HG03457 (cell line): ENCODE results near the gene NALF2.

Experiments used
- ATAC-seq: cut with Tn5 transposase; IDR thresholded peaks from one replicate; pipeline ENCODE4 v1.9.1; 2021; ENCODE audit warnings: moderate number of reproducible peaks; ENCODE audit not compliant: unreplicated experiment

The NALF2 gene

GRCh38 chrX:69524781-69525363, 20.7 kb downstream of the NALF2 start:
- no peak for ATAC-seq

- no peak for ATAC-seq
Observed at GRCh38 chrX:69530306-69530705, 26.2 kb downstream of the NALF2 start.

GRCh38 chrX:69531031-69531755, 27.1 kb downstream of the NALF2 start:
- ATAC-seq, result no peak

GRCh38 chrX:69535661-69536060, 31.5 kb downstream of the NALF2 start:
- ATAC-seq, result no peak

- peak; percentile 89 for ATAC-seq
Observed at GRCh38 chrX:69538321-69538876, 34.3 kb downstream of the NALF2 start.

- no peak for ATAC-seq
Observed at GRCh38 chrX:69539437-69539836, 35.3 kb downstream of the NALF2 start.

GRCh38 chrX:69541956-69542355, 37.8 kb downstream of the NALF2 start:
- no peak for ATAC-seq

GRCh38 chrX:69543572-69543971, 39.4 kb downstream of the NALF2 start:
- no peak for ATAC-seq

- ATAC-seq, result no peak
Observed at GRCh38 chrX:69546417-69546816, 42.3 kb downstream of the NALF2 start.

GRCh38 chrX:69546978-69547377, 42.9 kb downstream of the NALF2 start:
- ATAC-seq, result no peak

GRCh38 chrX:69551421-69552009, 47.4 kb downstream of the NALF2 start:
- ATAC-seq, result no peak

GRCh38 chrX:69552512-69552911, 48.4 kb downstream of the NALF2 start:
- no peak for ATAC-seq
